ENCODE measurements around the gene NCBP3.
"Not testable (repeated sequence)": the region's sequence is repeated elsewhere in the genome, so short reads cannot be mapped to it uniquely, and the experiment has no call there.

The NCBP3 gene

DNA sequence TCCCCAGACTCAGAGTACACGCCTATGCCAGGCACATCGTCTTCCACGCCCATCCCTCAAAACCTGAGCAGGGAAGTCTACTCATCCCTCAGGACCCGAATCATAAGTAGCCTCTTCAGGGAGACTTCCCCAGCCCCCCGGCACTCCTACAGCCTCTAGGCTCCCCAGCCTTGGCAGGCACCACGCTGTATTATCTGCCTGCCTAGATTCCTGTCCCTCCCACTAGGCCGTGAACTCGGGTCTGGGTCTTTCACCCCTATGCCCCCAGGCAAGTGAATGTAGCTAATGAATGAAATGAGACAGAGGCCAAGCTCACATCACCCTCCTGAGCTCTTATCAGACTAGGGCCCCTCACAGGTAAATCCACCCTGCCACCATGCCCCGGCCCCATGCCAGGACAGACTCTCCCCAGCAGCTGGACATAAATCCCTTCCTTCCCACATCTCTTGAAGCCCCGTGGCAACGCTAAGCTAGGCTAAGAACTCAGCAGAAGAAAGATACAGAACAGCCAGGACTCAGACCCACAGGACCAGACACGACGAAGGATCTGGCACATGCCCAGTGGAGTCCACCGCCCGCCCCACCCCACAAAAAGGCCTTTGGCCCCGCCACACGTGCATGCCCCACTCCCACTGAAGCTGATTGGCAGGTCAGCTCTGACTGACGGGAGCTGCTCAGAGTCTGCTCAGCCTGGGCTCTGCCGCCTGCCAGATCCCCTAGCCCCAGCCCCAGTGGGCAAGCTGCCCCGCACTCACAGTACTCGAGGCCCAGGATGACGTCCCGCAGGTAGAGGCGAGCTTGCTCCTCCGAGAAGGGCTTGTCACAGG, 33.8 kb upstream of the NCBP3 start:
- DNase-seq, result no peak

DNA sequence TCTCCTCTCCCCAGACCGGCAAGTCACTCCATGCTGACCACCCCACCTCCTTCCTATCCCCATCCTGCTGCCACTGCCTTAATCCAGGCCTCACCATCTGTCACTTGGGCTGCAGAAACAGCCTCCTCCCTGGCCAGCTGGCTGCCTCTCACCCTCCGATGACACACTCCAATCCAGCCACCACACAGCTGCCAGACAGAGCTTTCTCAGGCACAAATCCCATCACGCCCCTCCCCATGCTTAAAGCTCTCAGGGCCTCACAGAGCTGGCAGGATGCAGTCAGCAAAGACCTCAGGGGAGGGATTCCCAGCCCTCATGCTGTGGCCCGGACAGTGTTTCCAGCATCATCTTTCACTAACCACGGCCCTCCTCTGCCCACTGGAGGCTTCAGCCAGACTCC, 33.1 kb upstream of the NCBP3 start:
- no peak for DNase-seq

DNA sequence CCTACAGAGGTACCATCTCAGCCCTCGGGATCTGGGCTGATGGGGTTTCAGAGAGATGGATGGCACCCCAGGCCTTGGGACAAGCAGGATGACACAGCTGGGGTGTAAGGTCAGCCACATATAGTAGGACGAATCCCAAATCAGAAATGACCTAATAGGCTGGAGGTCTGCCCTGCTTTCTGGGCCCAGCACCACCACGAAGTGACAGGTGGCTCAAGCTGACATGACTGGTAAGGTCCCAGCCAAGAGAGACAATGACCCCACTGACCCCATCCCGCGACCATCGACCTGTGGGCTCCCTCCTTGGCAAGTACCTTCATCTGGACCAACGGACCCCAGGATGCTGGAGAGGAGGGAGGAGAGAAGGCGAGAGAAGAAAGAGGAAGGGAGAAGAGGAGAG, 31.2 kb upstream of the NCBP3 start:
- DNase-seq, result no peak

DNA sequence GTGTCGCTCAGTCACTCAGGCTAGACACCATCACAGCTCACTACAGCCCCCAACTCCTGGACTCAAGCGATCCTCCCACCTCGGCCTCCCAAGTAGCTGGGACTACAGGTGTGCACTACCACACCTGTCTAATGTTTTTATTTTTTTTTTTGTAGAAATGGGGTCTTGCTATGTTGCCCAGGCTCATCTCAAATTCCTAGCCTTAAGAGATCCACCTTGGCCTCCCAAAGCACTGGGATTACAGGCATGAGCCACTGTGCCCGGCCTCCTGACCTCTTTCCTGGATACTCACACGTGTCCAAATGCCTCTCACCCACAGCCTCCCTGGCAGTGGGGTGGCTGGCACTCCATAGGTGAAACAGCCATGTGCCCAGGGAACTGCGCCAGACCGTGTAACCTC, 29.3 kb upstream of the NCBP3 start:
- DNase-seq, result no peak

DNA sequence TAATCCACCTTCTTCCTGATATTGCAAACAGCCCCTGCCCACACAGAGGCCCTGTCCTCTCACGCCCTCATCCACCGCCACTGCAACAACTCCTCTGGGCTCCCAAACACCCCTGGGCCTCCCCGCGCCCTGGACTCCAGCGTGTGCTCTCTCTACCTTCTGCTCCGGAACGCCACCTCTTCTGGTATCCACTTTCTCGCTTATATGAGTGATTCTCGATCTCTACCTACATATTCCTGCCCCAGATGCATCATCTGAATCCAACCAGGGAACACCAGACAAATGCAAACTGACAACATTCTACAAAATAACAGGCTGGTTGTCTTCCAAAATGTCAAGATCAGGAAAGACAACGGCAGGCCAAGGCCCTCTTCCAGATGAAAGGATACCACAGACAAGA, 27.8 kb upstream of the NCBP3 start:
- DNase-seq, result no peak

DNA sequence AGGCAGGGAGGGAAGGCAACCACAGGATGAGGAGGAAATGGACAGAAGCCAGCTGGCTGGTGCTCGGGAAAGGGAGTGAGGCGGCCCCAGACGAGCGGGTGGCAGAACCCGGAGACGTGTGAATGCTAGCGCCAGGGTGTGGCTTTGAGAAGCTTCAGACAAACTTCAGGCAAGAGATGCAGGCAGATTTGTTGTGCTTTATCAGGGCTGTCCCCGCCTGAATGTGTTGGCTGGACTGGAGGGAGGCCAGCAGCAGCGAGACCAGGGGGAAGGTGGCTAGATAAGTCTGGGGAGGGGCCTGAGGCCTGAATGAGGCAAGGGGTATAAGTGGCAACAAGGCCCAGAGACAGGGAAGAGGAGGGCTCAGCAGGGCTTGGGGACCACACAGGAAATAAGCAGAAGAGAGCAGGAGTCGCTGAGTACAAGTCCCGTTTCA, 24.8 kb upstream of the NCBP3 start:
- peak in 1 of 5 experiments; percentile 44 for DNase-seq

DNA sequence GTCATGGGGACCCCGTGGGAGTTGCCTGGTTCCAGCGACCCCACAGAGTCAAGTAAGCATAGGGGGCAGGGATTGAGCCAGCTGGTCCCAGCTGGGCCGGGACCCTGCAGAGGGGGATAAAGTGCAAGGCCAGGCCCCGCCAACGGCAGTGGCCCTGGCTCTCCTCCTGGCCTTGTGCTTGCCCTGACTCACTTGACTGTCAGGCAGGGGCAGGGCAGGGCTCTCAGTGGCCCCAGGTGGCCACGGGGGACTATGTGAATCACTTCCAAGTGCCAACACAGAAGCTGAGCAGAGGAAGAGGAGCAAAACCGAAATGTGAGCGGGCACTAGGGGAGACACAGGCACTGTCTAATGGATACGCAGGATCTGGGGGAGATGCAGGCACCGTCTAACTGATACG, 21.6 kb upstream of the NCBP3 start:
- DNase-seq, result no peak

DNA sequence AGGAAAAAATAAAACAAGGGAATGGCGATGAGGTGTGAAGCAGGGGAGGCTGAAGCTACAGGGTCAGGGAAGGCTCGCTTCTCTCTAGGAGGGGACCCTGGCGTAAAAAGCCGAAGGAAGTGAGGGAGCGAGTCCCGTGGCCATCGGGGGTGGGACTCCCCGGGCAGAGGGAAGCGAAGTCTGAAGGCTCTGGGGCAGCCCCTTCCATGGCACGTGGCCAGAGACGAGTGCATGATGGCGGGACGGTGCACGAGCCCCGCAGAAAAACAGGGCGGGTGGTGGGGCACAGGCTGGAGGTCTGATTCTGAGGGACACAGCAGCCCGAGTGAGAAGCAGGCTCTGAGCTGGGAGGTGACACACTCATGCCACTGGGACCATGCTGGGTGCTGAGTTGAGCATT, 21.1 kb upstream of the NCBP3 start:
- no peak for DNase-seq

DNA sequence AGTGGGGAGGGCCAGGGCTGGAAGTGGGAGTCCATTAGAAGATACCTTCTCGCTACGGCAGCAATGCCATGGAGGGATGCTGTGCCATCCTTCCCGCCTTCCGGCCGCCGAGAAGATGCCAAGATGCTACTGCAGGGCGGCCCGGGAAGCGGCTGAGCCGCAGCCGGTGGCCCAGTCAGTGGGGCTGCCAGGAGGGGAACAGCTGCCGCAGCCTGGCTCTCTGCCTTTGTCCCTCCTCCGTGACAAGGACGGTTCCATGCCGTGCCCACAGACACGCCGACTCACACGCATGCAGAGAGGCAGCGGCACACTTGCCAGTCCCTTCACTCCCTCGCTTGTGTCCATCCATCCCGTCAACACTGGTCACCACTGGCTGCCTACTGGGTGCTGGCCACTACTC, 20.2 kb upstream of the NCBP3 start:
- DNase-seq, result no peak

DNA sequence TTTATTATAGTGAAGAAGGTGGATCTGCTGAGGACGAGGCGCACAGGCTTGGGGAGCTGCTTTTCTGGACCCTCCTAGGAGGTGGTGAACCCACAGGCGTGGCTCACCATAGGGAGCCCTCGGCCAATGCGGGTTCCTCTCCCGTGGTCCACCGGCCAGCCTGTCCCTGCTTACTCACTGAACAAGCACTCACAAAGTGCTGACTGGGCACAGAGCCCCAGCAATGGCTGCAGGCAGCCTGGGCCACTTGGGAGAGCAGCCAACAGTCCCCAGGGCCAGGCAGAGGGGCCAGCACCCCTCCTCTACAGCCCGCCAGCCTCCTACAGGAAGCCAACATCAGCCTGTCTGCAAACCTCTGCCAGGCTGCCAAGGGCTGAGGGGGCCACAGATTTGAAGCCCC, 19.1 kb upstream of the NCBP3 start:
- DNase-seq, result no peak

DNA sequence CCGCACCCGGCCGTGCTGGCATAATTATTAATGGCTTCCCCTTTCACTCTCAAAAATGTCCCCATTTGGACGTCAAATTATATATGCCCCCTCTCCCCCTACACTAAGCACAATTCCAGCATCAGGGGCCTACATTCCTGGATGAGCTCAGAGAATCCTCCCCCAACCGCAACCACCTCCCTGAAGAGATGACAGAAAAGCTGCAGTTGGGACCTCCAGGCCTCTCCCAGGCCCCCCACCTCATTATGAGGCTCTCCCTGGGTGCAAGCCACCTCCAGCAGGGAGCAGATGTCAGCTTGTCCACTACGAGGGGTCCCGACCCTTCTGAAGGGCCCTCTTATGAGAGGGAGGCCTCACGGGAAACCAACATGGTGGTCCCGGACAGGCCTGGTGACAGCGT, 18.5 kb upstream of the NCBP3 start:
- no peak for DNase-seq

DNA sequence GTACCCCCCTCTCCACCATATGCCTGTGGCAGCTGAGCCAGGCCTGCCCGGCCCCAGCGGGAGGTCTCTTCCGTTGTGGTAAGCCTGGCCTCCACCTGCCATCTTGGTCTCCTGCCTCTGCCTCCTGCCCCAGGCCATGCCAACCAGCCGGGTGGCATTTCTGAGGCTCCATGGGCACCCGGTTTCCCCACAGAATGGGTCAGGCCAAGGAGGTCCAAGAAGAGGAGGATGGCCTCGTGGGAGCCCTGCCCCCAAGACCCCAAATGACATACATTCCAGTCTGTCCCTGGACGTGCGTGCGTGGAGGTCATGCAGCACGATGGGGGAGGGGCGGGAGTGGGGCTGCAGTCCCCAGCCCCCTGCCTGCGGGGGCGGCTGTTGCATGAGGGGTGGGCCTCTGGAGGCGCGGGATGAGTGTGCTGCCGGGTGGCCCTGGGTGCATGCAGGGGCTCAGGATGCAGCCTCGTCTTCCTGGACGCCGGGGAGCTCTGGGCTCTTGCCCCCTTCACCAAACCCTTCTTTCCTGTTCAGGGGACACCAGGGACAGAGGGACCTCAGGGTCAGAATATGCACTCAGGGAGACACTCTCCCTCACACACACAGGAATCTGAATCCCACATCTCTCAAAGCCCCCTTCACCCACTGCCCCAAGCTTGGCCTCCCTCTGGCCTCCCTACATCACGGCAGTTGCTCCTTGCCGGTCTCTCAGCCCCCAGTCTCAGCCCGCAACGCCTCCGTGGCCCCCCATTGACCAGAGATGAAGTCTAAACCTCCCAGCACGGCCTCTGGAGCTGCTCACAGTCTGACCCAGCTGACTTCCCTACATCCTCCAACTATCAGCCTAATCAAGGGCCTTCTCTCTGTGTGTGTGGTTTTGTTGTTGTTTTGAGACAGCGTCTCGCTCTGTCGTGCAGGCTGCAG, 16.0 kb upstream of the NCBP3 start:
- DNase-seq, result no peak

DNA sequence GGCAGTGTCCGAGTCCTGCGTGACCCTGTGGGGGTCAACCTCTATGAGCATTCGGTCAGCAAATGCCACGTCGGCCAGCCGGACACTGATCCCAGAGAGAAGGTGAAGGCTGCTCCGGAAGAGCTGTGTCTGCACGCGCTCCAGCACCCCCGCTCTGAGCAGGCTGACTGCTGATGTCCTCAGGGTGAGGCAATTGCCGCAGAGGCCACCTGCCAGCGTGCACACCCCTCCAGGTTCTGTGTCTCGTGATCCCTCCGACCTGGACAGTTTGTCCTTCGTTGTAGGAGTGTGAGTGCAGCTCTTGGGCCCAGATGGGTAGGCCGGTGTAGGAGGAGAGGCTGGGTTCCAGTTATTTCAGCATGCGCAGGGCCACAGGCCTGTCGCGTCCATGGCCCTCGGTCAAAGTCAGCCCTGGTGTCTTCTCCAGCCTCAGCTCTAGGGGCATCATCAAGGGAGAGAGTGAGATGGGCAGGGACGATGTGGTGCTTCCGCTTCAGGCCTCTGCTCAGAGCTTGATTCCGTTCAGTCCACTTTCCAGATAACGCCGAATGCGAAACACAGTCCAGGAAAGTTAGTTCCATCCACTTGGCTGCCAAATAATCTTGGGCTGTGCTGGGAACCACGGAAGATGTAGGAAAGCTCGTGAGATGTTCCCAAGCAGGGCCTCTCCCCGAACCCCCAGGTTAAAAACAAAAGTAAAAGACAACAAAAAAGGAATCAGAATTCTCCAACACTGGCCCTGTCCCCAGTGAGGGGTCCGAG, 15.1 kb upstream of the NCBP3 start:
- DNase-seq, result no peak

DNA sequence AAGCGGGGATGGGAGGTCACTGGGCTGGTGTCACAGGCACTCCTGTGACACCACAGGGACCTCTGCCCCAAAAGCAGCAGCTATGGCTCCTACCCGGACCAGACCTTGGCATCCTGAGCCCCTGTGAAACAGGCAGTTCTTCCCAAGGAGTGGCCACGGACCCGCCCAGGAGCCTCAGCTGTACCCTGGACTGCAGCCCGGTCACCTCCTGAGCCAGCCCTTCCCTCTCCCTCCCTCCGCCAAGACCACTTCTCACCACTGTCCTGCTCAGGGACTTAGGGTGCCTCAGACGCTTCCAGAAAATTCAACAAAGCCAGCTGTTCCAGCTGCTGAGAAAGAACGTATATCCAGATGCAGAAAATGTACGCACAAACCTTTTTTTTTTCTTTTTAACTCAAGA, 13.9 kb upstream of the NCBP3 start:
- DNase-seq, result no peak

DNA sequence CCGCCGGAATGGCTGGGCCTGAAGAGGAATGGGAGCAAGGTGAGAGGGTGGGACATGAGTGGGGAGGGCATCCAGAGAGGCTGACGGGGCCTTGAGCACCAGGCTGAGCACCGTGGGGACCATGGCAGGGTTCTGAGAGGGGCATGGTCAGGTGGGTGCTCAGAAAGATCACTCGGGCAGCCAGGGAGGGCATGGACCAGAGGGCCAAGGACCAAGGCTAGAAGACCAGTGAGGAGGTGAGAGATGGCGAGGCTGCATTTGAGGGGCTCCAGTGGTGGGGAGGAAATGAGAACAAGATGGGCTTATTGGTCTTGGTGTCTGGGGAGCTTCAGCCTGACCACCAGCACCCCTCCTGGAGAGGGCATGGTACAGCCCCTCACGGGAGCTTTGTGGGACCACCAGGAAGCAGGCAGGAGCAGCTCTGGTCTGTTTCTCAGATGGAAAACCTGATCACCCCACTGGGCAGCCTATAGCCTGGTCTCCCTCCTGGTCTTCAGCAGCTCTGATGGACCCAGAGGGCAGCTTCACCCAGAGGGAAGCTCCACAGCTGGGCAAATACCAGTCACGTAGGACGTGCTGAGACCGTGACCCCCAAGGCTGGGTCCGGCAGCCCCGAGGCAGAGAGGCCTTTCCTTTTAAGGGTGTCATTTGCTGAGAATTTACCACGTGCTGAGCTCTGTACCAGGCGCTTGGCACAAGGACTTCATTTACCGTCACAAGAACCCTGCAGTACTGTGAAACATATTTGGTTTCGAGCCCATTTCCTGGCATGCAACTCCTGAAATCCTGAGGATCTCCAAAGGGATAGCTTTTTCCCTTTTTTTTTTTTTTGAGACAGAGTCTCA, 11.4 kb upstream of the NCBP3 start:
- DNase-seq, result no peak

DNA sequence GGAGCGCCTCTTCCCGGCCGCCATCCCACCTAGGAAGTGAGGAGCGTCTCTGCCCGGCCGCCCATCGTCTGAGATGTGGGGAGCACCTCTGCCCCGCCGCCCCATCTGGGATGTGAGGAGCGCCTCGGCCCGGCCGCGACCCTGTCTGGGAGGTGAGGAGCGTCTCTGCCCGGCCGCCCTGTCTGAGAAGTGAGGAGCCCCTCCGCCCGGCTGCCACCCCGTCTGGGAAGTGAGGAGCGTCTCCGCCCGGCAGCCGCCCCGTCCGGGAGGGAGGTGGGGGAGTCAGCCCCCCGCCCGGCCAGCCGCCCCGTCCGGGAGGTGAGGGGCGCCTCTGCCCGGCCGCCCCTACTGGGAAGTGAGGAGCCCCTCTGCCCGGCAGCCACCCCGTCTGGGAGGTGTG, 8.2 kb upstream of the NCBP3 start:
- DNase-seq, result not testable (repeated sequence)

DNA sequence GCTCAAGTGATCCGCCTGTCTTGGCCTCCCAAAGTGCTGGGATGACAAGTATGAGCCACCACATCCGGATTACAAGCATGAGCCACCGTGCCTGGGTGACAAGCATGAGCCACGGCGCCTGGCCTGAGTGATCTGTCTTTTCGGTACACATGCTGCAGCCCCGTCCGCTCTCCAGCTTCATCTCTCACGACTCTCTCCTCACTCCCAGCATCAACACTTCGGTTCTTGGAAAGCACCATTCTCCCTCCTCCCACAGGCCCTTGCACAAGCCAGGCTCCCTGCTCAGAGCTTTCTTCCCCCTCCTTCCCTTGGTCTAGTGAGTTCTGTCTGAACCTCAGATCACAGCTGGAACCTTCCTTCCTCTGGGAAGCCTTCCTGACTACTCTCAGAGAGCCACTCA, 6.5 kb upstream of the NCBP3 start:
- DNase-seq, result no peak

DNA sequence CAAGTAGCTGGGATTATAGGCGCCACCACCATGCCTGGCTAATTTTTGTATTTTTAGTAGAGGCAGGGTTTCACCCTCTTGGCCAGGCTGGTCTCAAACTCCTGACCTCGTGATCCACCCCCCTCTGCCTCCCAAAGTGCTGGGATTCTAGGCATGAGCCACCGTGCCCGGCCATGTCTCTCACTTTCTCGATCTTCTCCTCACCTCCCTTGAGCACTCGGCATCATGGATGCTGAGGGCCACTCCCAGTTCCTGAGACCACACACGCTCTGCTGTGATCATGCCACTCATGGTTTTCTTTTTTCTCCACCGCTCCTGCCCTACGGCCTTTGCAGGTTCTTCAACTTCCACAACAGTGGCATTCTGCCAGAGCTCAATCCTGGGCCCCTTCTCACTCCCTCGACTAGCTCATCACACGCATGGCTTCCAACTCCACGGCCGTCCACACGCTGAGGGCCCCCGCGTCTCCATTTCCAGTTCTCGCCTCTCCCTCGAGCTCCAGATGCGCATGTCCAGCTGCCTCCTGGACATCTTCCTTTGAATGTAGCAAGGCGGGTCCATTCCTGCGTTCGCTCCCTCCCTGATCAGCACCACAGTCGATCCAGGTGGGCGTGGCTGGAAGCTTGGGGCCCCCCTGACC, 5.5 kb upstream of the NCBP3 start:
- DNase-seq, result no peak

DNA sequence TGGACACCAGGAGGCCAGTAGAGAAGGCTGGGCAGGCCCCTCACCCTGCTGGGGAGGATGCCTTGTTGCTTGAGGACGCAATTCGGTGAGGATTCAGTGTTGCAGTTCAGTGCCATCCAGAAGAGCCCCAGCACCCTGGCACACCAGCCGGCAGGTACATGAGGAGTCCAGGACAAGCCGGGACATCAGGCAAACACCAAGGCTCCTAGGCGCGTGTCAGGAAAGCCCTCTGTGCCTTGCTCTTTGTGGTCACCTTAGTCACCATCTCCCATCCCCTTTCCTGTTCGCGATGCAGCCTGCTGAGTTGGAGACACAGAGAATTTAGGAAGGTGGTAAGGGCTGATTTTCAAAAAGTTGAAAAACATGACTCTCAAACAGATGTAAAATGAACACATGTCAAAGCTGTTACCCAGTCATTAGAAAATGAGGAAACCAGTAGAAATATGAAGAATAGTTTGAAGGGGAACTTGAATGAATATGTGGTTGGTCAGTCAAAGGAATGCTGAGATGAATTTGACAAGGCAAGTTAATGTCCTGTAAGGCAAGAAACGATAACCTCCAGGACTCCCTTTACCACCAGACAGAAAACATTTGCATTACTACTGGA, 2.3 kb upstream of the NCBP3 start:
- no peak for DNase-seq

DNA sequence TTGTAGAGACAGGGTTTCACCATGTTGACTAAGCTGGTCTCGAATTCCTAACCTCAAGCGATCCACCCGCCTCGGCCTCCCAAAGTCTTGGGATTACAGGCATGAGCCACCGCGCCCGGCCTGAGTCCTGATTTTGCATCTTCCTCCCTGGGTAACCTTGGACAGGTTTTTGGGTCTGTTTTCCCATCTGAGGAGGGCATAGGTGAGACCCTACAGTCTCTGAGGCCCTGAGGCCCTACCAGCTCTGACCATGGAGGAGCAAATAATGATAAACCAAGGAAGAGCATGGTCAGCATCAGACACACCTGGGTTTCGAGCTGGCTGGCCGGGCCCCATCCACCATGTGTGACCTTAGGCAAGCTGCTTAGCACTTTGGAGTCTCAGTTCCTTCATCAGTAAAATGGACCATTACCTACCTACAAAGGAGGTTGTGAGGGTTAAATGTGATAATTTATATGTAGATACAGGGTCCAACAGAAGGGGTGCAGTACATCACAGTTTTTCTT, 1.2 kb upstream of the NCBP3 start:
- DNase-seq, result no peak

Measured in T-helper 2 cell (primary cell).